Nephron progenitor cell (in vitro differentiated cells): ENCODE results near the gene HYAL3.

Experiments used
- DNase-seq: peaks from one replicate; pipeline ENCODE4 v3.0.0; 2021
- H3K27ac Mint-ChIP-seq: 2 replicates; pipeline ENCODE4 v1.8.0; 2021; ENCODE audit warnings: mild to moderate bottlenecking, moderate library complexity, mixed read lengths
- H3K27me3 Mint-ChIP-seq: 2 replicates; pipeline ENCODE4 v1.8.0; 2021; ENCODE audit warnings: mild to moderate bottlenecking, low read depth, mixed read lengths; ENCODE audit not compliant: poor library complexity
- H3K36me3 Mint-ChIP-seq: 2 replicates; pipeline ENCODE4 v1.8.0; 2021; ENCODE audit warnings: low read depth, mixed read lengths
- H3K4me1 Mint-ChIP-seq: 2 replicates; pipeline ENCODE4 v1.8.0; 2021; ENCODE audit warnings: mixed read lengths
- H3K4me3 Mint-ChIP-seq: 2 replicates; pipeline ENCODE4 v1.8.0; 2021; ENCODE audit warnings: mild to moderate bottlenecking, moderate library complexity, mixed read lengths
- H3K9me3 Mint-ChIP-seq: 2 replicates; pipeline ENCODE4 v1.8.0; 2021; ENCODE audit warnings: mild to moderate bottlenecking, moderate library complexity, mixed read lengths
- CTCF ChIP-seq: fragments of 200-600 bp; sonication (generic); IDR thresholded peaks from 2 replicates; pipeline ENCODE4 v1.5.0; 2021; ENCODE audit warnings: antibody characterized with exemption

HYAL3 gene

GRCh38 chr3:50341996-50342650, 42.9 kb upstream of the HYAL3 start:
- no peaks in the 10 kb centered on the region for H3K36me3 Mint-ChIP-seq
- peaks cover 4% of the 10 kb centered on the region for H3K9me3 Mint-ChIP-seq
- no peak for TF ChIP-seq CTCF
- no peak for DNase-seq
- H3K4me3 Mint-ChIP-seq, result no peak overlapping the region
- H3K4me1 Mint-ChIP-seq, result peaks cover 29% of the 10 kb centered on the region
- no peak overlapping the region for H3K27ac Mint-ChIP-seq
- H3K27me3 Mint-ChIP-seq, result peaks cover 92% of the 10 kb centered on the region

GRCh38 chr3:50341537-50341936, 42.3 kb upstream of the HYAL3 start:
- Mint-ChIP-seq H3K9me3 (peaks cover 4% of the 10 kb centered on the region), H3K27me3 (peaks cover 89% of the 10 kb centered on the region), H3K4me3 (no peak overlapping the region), H3K27ac (no peak overlapping the region), H3K4me1 (peaks cover 32% of the 10 kb centered on the region), H3K36me3 (no peaks in the 10 kb centered on the region)
- DNase-seq, result no peak
- TF ChIP-seq CTCF, result no peak

GRCh38 chr3:50340448-50341329, 41.5 kb upstream of the HYAL3 start, which contains the start of gene RASSF1:
Gene RASSF1, minus strand, starts transcription at chr3:50340836. Its CDS starts 31 bp downstream, at chr3:50340805.
- no peak for TF ChIP-seq CTCF
- H3K27ac Mint-ChIP-seq, result no peak within 1 kb of the TSS
- H3K36me3 Mint-ChIP-seq, result no peaks in the 10 kb centered on the region
- H3K27me3 Mint-ChIP-seq, result peaks cover 80% of the 10 kb centered on the region
- peaks cover 36% of the 10 kb centered on the region for H3K4me1 Mint-ChIP-seq
- H3K4me3 Mint-ChIP-seq, result peak within 1 kb of the TSS; percentile 61
- no peak for DNase-seq
- H3K9me3 Mint-ChIP-seq, result peaks cover 4% of the 10 kb centered on the region

GRCh38 chr3:50340147-50340447, 40.9 kb upstream of the HYAL3 start:
- DNase-seq, result no peak
- no peak overlapping the region for H3K27ac Mint-ChIP-seq
- H3K9me3 Mint-ChIP-seq, result peaks cover 4% of the 10 kb centered on the region
- peak overlapping the region; percentile 25 for H3K4me3 Mint-ChIP-seq
- TF ChIP-seq CTCF, result no peak
- peaks cover 74% of the 10 kb centered on the region for H3K27me3 Mint-ChIP-seq
- peaks cover 41% of the 10 kb centered on the region for H3K4me1 Mint-ChIP-seq
- H3K36me3 Mint-ChIP-seq, result no peaks in the 10 kb centered on the region

GRCh38 chr3:50339485-50340146, 40.4 kb upstream of the HYAL3 start:
- Mint-ChIP-seq H3K4me1 (peaks cover 43% of the 10 kb centered on the region), H3K27ac (no peak overlapping the region), H3K27me3 (peaks cover 69% of the 10 kb centered on the region), H3K4me3 (peak overlapping the region; percentile 61), H3K9me3 (peaks cover 4% of the 10 kb centered on the region), H3K36me3 (no peaks in the 10 kb centered on the region)
- no peak for TF ChIP-seq CTCF
- DNase-seq, result no peak
